Activated gamma-delta T cell treated with Interleukin-2 at 50 U/mL for 16 hours (primary cell): ENCODE results near the gene NDUFS1.
"Not testable (repeated sequence)": the region's sequence is repeated elsewhere in the genome, so short reads cannot be mapped to it uniquely, and the experiment has no call there.

Source experiments
- DNase-seq: peaks from one replicate; pipeline ENCODE4 v3.0.0-alpha.2; 2020

Gene NDUFS1

DNA sequence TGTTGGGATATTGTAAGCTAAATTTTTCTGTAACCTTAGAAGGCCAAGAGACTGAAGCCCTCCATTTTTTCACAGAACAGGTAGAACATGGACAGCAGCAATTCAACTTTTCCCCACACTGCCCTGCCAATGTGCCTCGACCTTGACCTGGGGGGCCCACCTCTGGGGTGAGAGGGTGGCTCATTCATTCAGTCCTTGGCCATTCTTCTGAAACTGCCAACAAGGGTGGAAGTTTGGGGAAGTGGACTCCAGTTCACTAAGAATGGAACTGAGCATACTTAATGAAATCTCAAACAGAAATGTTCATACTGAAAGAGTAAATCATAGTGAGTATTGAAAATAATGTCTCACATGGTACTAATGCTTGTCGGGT, 1.5 kb upstream of the NDUFS1 start:
- no peak for DNase-seq

DNA sequence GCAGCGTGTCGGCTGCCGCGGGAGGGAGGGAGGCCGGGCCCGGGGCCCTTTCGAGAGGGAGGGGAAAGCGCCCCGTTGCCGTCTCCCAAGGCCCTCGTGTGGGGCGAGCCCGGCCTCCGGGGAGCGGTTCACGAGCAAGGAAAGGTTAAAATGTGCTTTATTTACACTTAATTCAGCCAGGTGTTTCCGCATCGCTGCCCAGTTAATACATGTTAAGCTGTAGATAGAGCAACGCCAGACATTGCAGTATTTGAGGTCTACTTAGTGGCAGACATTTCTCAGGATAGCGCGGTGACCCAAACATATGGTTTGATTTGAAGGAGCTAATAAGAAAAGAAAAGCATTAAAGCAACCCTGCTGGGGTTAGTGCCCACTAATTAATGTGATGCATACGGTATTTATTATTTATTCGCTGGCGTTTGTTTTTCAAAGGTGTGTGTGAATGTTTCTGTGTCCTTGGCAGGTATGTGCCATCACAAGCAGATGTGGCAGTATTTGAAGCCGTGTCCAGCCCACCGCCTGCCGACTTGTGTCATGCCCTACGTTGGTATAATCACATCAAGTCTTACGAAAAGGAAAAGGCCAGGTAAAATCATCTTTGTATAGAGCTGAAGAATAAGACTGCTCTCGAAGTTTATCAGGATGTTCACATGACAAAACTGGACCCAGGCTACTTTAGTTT, 1.0 kb upstream of the NDUFS1 start:
- DNase-seq, result no peak

DNA sequence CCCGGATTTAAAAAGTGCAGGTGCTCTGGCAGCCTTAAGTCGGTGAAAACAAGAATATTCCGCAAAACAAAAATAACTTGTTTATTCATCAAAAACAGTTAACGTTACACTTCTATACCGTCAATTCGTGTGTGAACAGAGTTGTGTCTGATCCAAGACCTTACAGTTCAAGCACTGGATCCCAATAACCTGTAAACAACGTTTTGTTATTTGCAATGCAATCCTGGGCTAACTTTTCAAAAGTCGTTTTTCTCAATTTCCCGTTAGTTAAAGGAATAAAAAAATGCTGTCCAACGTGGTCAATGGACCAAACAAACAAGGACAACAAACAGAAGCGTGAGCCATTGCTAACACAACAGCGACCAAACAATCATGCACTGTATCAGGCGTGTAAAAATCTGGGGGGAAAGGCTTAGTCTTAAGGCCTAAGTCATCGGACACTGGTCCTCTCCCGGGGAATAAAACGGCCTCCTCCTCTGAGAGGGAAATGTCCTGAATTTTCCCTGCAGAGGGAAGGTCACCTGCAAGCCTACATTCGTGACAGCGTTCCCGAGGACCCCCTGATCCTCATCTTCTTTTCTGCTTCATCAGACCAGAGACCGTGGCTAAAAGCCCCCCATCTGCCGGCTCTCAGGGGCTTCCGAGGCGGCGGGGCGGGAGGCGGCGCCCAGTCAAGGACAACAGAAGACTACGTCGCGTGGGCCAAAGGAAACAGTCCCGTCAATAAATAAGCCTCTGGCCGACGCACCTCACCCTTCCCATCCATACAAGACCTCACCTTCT, 490 bp downstream of the NDUFS1 start:
- no peak for DNase-seq

DNA sequence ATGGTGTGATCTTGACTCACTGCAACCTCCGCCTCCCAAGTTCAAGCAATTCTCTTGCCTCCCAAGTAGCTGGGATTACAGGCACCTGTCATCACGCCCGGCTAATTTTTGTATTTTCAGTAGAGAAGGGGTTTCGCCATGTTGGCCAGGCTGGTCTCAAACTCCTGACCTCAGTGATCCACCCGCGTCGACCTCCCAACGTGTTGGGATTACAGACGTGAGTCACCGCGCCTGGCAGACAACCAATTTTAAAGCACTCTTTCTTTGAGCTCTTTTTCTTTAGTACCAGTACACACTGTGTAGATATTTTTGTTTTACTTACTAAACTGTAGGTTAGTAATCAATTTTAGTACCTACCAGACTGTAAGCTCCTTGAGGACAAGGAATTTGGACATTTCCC, 2.2 kb downstream of the NDUFS1 start:
- not testable (repeated sequence) for DNase-seq

DNA sequence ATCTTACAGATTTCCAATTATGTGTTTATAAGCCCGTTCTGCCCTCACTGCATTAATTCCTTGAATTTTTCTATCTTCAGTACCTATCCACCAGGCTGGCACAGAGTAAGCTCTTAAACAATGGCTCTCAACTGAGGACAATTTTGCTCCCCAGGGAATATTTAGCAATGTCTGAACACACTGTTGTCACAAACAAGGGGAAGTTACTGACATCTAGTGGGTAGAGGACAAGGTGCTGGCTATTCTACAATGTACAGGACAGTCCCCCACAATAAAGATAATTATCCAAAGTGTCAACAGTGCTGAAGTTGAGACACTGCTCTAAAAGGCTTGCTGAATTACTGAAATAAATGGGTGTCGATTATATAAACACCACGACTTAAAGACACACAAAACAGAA, 5.0 kb downstream of the NDUFS1 start:
- no peak for DNase-seq

DNA sequence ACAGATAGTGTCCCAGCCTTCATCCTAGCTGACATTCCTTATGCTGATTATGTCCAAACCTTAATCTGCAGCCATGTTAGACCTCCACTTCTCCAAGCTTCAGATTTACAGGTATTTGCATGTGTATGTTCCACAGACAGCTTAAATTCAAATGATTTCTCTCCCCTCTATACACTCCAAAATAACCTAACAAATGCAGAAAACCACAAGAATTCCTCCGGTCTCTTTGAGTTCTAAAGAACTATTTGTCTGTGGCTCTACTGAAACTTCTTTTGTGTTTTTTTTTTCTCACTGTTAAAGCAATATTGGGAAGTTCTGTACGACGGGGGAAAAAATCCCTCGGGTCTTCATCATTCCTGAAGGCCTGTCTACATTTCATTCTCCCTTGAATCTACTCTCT, 8.6 kb downstream of the NDUFS1 start:
- DNase-seq, result no peak

DNA sequence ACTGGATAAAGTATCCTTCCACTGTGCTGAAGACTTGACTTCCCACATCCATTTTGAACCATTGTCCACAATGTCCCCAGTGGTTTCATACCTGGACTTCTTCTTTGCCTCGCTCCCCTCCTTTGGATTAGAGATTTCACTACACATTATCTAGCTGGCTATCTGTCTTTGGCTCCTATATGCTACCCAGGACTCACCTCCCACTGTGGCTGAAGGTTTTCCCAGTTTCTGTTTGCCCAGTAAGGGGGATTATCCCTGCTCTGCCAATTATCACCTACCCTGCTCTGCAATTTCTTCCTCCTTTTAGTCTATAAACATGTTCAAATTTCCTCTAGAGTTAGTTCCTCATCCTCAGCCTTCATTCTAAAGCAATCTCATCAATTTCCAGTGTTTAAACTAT, 9.1 kb downstream of the NDUFS1 start:
- DNase-seq, result no peak

DNA sequence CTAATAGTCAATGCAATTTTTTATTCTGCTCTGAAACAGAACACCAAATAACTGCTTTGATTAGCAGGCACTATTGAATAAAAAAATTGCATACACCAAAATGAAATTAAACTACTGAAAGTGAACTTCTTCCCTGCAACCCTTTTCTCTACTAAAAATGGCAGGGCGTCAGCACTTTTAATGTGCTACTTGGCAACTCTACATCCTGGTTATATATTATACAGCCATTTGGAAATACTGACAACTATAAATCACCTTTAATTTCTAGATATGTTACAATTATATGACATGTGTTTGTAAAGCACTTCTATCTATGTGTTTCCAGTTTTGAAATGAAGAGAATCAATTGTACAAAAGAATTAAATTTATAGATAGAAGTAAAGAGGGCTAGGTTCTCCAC, 9.9 kb downstream of the NDUFS1 start:
- no peak for DNase-seq

DNA sequence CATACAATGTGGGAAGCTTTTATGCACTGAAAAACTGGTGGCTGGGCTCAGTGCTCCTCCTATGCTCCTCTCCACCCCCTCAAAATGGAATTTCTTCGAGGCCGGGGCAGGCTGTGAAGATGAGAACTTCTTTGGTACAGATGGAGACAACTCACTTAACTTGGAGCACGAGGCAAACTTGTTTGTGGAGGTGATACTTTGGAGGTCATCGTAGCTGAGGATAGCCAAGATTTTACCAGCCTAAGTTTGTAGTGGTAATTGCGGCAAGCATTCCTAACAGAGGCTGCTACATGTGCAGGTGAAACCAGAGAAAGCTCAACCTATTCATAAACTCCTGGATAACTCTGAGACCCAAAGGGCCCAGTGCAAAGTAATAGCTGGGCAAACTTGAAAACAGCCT, 13.6 kb downstream of the NDUFS1 start:
- no peak for DNase-seq

DNA sequence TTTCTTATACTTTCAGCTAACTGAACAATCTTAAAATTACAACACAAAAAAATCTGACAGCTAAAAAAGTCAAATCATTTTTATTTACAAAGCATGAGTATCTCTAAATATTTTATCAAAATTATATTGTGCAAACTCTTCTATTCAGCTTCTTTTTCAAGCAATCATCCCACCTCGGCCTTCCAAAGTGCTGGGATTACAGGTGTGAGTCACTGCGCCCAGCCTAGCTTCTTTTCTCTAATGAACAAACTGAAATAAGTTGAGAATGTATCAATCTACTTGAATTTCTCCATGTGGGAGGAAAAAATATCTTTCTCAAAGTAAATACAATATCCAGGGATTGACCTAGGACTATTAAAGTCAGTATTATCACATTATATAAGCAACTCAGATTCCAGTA, 14.9 kb downstream of the NDUFS1 start:
- no peak for DNase-seq

DNA sequence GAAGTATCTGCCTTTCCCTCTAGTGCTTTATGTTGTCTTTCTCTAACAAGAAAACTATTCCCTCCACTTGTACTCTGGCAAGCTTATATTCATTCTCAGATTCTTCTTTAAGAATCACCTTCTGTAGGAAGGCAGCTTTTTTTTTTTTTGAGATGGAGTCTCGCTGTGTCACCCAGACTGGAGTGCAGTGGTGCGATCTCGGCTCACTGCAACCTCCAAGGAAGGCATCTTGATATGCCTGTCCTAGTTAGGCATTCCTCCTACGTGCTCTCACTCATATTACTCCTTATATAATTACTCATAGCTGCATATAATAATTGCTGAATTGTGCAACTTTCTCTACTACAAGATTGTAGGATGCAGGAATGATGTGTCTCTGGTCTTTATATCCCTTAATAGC, 15.8 kb downstream of the NDUFS1 start:
- no peak for DNase-seq

DNA sequence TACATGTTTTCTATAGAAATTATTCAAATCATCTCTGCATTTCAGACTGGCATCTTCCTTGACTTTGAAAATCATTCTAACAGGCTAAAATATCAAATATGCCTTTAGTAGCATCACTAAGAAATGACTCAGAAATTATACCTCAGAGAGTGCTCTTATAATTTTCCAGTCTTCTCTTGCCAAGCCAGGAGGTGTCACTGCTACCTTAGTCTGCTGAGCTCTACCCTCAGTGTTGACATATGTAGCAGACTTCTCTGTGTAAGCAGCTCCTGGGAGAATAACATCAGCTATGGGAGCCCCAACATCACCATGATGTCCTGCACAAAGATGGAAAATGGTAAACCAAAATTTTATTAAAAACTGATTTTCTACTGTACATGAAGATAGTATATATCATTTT, 31.6 kb downstream of the NDUFS1 start:
- DNase-seq, result no peak

DNA sequence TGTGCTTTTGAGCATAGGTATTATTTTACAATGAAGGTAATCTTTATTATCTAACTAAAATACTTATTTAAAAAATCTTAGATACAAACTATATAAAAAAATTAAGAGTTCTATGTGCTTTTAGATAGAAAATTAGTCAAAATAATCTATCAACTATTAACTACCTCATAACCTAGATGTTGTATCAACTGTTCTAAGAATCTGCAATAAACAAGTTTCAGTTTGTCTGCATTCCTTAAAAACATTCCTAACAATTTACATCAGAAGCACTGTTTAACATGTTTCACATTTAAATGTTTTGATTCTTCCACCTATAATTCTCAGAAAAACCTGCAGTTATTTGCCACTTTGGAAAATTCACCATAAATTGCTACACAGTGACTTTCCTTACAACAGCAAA, 33.3 kb downstream of the NDUFS1 start:
- DNase-seq, result no peak

DNA sequence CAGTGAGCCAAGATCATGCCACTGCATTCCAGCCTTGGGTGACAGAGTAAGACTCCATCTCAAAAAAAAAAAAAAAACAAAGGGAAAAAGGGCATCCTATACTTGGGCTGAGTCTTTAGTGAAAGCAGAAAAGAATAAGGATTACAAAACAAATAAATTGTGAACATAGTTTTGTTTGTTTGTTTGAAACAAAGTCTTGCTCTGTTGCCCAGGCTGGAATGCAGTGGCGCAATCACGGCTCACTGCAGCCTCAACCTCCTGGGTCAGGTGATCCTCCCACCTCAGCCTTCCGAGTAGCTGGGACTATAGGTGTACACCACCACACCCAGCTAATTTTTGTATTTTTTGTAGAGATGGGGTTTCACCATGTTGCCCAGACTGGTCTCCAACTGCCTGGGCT, 36.7 kb downstream of the NDUFS1 start:
- DNase-seq, result not testable (repeated sequence)

DNA sequence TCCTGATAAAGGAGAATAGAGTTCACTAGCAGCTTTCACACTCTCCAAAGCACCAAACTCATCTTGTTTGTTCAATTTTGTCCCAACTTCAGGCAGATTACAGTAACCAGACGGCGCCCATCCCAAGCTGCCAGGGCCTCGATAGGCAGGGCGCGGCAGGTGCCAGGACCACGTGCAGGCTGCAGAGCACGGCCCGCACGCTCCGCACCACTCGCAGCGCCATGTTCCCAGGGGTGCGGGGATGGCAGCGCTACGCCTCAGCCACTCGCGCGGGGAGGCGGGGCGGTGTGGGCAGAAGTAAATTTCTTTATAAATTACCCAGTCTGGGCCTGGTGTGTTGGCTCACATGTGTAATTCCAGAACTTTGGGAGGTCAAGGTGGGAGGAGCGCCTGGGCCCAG, 43.0 kb downstream of the NDUFS1 start:
- DNase-seq, result no peak

DNA sequence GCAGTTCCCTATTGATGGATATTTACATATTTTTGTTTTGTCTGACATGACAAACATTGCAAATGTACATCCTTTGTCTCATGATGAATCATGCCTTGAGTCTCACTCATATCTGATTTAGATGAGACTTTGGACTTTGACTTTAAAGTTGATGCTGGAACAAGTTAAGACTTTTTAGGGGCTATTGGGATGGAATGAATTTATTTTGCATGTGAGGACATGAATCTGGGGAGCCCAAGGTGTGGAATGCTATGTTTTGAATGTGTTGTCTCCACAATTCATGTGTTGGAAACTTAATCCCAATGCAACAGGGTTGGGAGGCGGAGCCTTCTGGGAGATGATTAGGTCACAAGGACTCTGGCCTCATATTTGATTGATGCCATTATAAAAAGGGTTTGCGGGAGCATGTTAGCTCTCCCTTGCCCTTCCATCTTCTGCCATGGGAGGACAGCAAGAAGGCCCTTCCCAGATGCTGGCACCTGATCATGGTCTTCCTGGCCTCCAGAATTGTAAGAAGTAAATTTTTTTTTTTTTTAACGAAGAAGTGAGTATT, 44.1 kb downstream of the NDUFS1 start:
- DNase-seq, result no peak

DNA sequence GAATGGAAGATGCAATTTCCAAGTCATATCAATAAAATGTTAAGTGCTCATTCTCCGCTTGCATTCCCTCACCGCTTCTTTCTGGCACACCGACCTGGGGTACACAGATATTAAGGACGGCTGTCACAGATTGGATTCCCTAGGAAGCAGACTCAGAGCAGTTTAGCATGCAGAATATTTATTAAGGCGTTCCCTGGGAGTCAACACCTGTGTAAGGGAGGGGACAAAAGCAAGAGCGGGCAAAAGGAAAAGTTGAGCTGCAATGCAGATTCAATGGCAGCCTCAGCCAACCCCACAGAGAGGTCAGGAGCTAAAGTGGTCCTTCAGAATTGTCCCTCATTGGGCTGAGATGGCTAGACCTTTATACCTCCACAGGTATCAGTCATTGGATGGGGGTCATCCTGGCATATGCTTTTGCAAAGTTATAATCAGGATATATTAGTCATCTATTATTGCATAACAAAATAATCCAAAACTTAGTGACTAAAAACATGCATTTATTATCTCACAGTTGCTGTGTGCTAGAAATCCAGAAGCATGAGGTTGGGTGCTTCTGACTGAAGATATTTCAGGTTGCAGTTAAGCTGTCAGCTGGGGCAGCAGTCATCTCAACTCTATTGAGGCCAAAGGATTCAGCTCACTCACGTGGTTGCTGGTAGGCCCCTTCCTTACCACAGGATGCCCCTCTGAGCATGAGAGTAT, 46.2 kb downstream of the NDUFS1 start:
- DNase-seq, result no peak

DNA sequence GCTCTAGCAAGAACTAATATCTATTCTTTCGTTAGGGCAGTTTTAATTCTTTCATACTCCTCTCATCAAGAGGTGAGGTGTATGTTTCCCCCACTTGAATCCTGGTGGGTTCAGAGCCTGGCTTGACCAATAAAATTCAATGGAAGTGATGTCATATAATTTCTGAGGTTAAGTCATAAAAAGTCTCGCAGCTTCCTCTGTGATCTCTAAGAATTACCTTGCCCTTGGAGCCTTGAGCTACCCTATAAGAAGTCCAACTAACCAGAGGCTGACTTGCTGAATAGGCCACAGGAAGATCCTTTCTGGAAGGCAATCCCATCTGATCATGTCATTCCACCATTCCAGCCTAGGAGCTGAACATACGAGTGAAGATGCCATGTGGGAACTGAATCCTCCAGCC, 47.1 kb downstream of the NDUFS1 start:
- DNase-seq, result no peak

DNA sequence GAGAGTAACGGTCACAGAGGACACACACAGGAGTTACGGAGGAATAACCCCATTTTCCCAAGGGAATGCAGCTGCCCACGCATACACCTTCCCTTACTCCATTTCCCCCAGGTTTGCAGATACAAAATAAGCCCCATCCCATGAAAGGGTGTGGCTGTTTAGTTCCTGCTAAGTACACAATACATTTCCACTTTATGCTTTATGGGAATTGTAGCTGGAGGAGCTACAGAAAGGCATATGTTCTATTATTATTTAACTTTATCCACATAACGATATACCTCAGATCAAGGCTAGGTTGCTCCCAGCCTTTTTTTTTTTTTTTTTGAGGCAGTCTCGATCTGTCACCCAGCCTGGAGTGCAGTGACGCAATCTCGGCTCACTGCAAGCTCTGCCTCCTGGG, 50.5 kb downstream of the NDUFS1 start:
- DNase-seq, result no peak

DNA sequence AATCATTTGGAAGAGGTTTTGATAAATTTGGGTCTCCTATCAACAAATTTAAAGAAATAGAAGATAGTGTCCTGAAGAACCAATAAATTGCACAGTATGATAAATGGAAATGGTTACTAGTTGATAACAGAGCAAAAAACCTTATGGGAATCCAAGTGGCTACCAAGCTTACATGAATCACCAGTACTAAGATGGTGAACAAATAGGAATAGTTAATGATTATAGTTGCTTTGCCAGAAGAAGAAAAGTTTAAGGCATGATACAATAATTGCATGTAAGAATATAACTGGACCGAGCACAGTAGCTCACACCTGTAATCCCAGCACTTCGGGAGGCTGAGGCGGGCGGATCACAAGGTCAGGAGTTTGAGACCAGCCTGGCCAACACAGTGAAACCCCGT, 53.7 kb downstream of the NDUFS1 start:
- no peak for DNase-seq

DNA sequence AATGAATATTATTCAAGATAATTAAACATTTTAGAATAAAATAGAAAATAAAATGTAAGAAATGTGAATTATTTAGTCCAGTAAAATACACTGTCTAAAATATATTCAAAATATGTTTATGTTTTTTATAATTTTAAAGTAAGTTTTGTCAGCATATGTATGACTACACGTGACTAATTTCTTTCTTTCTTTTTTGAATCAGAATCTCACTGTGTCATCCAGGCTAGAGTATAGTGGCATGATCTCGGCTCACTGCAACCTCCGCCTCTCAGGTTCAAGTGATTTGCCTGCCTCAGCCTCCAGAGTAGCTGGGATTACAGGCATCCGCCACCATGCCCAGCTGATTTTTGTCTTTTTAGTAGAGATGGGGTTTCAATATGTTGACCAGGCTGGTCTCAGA, 54.2 kb downstream of the NDUFS1 start:
- DNase-seq, result no peak

DNA sequence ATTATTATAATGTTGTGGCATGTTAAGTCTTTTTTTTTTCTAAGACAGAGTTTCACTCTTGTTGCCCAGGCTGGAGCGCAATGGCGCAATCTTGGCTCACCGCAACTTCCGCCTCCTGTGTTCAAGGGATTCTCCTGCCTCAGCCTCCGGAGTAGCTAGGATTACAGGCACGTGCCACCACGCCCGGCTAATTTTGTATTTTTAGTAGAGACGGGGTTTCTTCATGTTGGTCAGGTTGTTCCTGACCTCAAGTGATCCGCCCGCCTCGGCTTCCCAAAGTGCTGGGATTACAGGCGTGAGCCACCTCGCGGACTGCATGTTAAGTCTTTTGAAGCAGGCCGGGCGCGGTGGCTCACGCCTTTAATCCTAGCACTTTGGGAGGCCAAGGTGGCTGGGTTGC, 60.4 kb downstream of the NDUFS1 start:
- DNase-seq, result not testable (repeated sequence)

DNA sequence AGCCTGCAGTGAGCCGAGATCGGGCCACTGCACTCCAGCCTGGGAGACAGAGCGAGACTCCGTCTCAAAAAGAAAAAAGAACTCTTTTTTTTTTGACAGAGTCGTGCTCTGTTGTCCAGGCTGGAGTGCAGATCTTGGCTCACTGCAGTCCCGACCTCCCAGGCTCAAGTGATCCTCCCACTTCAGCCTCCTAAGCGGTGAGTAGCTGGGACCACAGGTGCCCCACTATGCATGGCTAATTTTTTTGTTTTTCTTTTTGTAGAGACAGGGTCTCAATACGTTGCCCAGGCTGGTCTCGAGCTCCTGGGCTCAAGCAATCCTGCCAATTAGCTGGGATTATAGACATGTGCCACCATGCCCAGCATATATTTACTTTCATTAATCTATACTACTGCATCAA, 60.8 kb downstream of the NDUFS1 start:
- DNase-seq, result no peak

DNA sequence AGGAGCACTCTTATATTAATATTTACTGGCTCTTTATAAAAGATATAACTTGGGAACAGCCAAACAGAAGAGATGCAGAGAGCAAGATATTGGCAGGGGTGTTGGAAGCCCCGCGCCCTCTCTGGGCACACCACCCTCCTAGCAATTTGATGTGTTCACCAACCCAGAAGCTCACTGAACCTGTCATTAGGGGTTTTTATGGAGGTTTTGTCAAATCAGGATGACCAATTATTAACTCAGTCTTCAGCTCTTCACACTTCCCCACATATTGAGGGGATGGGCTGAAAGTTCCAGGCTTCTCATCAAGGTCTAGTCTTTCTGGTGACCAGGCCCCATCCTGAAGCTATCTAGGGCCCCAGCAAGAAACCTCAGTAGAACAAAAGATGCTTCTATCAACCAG, 62.4 kb downstream of the NDUFS1 start:
- no peak for DNase-seq
